ENCODE results near the gene JAG1.

Gene JAG1

DNA sequence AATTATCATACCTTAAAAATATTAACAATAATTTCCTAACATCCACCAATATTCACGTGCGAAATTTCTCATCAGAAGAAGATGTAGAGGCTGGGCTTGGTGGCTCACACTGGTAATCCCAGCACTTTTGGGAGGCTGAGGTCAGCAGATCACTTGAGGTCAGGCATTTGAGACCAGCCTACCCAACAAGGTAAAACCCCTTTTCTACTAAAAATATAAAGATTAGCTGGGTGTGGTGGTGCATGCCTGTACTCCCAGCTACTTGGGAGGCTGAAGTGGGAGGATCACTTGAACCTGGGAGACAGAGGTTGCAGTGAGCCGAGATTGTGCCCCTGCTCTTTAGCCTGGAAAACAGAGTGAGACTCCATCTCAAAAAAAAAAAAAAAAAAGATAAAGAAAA is 36.1 kb upstream of the JAG1 start (continued):
- TF ChIP-seq SETDB1 (IDR thresholded peaks at IDR 0.05; ENCODE audit: insufficient read length, low read length) (no peak), EGR2 (tag by site-specific recombination; IDR thresholded peaks at IDR 0.05; ENCODE audit: low read depth) (no peak), SP2 (tag by site-specific recombination; IDR thresholded peaks at IDR 0.05) (no peak), BCL11A (tag by site-specific recombination; IDR thresholded peaks at IDR 0.05; ENCODE audit: low read depth) (no peak), ZNF23 (tag by site-specific recombination; IDR thresholded peaks at IDR 0.05; ENCODE audit: borderline replicate concordance) (no peak), ZNF654 (tag by site-specific recombination; IDR thresholded peaks at IDR 0.05; ENCODE audit: low read depth) (no peak), ZNF335 (tag by site-specific recombination; conservative IDR thresholded peaks at IDR 0.05) (no peak), ZNF558 (tag by site-specific recombination; IDR thresholded peaks at IDR 0.05) (no peak), HOXC10 (CRISPR knock-in tag; IDR thresholded peaks at IDR 0.05) (no peak), ZNF19 (tag by site-specific recombination; IDR thresholded peaks at IDR 0.05; ENCODE audit: low read depth) (no peak)

DNA sequence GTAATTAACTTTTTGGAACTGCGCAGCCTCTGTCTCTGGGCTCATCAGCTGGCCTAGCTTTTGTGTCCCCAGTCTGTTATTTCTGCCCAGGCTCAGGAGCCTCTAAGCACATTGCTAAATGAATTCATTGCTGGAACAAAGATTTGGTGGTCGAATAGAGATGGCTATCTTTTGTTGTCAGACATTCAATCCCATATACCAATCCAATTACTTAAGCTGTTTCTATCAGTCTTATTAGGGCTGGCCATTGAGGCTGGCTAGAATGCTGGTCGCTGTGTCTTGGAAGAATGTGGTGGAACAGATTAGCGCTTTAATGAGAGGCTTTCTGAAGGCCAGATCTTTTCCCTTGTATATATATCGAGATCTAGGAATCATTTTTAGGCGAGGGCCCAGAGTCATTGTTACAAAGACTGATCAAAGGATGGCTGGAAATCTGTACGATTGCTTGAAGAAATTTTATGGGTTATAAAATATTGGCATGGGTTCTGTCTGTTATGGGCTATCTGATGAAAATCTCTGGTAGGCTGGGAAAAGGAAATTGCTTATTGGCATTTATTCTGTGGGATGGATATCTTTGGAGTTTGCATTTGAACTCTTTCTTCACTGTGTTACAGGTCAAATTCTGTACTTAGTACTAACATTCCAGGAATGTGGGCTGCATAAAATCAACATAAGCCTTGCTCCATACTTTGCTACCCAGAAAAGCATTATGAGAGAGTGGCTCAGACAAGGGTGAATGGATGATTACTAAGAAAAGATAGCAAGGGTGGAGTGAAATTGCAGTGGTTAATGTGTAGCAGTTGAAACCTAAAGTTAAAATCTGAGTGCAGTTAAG is 34.8 kb upstream of the JAG1 start:
- CTCF ChIA-PET = interaction anchor here (1.5 kb wide), 1 partner anchor 12 kb away, joined by 8 read pairs; no protein-coding TSS in a partner anchor
- Histone ChIP-seq H3K4me3 (ENCODE audit: low read depth, low read length) (no peak overlapping the region), H3K36me3 (ENCODE audit: control insufficient read depth in 2 of 2, insufficient read depth in 1 of 2, low read length in 2 of 2) (no peaks in the 10 kb centered on the region), H3K4me1 (ENCODE audit: control insufficient read depth, insufficient read depth, low read length) (no peaks in the 10 kb centered on the region; the same call in 1 of the 2 replicates), H3K27ac (ENCODE audit: extremely low read depth, low read depth, low read length) (no peak overlapping the region), H3K9me3 (ENCODE audit: control insufficient read depth, insufficient read depth, low read depth, low read length) (no peaks in the 10 kb centered on the region)
- TF ChIP-seq ZNF530 (tag by site-specific recombination; IDR thresholded peaks at IDR 0.05; ENCODE audit: low read depth) (no peak), ZNF223 (tag by site-specific recombination; IDR thresholded peaks at IDR 0.05) (no peak), ZNF416 (tag by site-specific recombination; IDR thresholded peaks at IDR 0.05) (no peak), GLIS2 (tag by site-specific recombination; IDR thresholded peaks at IDR 0.05) (no peak), ZNF155 (tag by site-specific recombination; IDR thresholded peaks at IDR 0.05) (no peak), ZNF518A (tag by site-specific recombination; conservative IDR thresholded peaks at IDR 0.05; ENCODE audit: low read depth) (no peak), PRDM1 (tag by site-specific recombination; IDR thresholded peaks at IDR 0.05) (no peak), ZNF366 (tag by site-specific recombination; conservative IDR thresholded peaks at IDR 0.05) (no peak), ZNF785 (tag by site-specific recombination; IDR thresholded peaks at IDR 0.05) (no peak), SP7 (tag by site-specific recombination; IDR thresholded peaks at IDR 0.05) (no peak), GFI1B (tag by site-specific recombination; IDR thresholded peaks at IDR 0.05) (no peak), KLF1 (tag by site-specific recombination; IDR thresholded peaks at IDR 0.05) (no peak), ZNF423 (tag by site-specific recombination; IDR thresholded peaks at IDR 0.05) (no peak), ZNF184 (tag by site-specific recombination; IDR thresholded peaks at IDR 0.05) (no peak), ZNF585B (tag by site-specific recombination; IDR thresholded peaks at IDR 0.05) (no peak), SCRT2 (tag by site-specific recombination; IDR thresholded peaks at IDR 0.05) (no peak), ZNF19 (tag by site-specific recombination; IDR thresholded peaks at IDR 0.05; ENCODE audit: low read depth) (no peak)
- TF ChIP-seq, protein P1, sequence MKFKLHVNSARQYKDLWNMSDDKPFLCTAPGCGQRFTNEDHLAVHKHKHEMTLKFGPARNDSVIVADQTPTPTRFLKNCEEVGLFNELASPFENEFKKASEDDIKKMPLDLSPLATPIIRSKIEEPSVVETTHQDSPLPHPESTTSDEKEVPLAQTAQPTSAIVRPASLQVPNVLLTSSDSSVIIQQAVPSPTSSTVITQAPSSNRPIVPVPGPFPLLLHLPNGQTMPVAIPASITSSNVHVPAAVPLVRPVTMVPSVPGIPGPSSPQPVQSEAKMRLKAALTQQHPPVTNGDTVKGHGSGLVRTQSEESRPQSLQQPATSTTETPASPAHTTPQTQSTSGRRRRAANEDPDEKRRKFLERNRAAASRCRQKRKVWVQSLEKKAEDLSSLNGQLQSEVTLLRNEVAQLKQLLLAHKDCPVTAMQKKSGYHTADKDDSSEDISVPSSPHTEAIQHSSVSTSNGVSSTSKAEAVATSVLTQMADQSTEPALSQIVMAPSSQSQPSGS (tag by site-specific recombination; IDR thresholded peaks at IDR 0.05; ENCODE audit: low read depth) = no peak
- TF ChIP-seq, protein P2, sequence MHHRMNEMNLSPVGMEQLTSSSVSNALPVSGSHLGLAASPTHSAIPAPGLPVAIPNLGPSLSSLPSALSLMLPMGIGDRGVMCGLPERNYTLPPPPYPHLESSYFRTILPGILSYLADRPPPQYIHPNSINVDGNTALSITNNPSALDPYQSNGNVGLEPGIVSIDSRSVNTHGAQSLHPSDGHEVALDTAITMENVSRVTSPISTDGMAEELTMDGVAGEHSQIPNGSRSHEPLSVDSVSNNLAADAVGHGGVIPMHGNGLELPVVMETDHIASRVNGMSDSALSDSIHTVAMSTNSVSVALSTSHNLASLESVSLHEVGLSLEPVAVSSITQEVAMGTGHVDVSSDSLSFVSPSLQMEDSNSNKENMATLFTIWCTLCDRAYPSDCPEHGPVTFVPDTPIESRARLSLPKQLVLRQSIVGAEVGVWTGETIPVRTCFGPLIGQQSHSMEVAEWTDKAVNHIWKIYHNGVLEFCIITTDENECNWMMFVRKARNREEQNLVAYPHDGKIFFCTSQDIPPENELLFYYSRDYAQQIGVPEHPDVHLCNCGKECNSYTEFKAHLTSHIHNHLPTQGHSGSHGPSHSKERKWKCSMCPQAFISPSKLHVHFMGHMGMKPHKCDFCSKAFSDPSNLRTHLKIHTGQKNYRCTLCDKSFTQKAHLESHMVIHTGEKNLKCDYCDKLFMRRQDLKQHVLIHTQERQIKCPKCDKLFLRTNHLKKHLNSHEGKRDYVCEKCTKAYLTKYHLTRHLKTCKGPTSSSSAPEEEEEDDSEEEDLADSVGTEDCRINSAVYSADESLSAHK (tag by site-specific recombination; IDR thresholded peaks at IDR 0.05) = no peak
- TF ChIP-seq, protein P3, sequence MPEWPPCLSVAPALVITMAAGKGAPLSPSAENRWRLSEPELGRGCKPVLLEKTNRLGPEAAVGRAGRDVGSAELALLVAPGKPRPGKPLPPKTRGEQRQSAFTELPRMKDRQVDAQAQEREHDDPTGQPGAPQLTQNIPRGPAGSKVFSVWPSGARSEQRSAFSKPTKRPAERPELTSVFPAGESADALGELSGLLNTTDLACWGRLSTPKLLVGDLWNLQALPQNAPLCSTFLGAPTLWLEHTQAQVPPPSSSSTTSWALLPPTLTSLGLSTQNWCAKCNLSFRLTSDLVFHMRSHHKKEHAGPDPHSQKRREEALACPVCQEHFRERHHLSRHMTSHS (tag by site-specific recombination; IDR thresholded peaks at IDR 0.05) = no peak
- POLR2A ChIA-PET = no interaction called here

All from HEK293 (cell line).